ENCODE measurements around the gene COL9A2. TPM values are rescaled to one million over a fixed set of nuclear protein-coding genes. Genes with fewer than 3 reads are reported as not detected.
"Not testable (repeated sequence)": the region's sequence is repeated elsewhere in the genome, so short reads cannot be mapped to it uniquely, and the experiment has no call there.

COL9A2 gene
- total RNA-seq, 1 donor from 2014 or later: 0.27 TPM

DNA sequence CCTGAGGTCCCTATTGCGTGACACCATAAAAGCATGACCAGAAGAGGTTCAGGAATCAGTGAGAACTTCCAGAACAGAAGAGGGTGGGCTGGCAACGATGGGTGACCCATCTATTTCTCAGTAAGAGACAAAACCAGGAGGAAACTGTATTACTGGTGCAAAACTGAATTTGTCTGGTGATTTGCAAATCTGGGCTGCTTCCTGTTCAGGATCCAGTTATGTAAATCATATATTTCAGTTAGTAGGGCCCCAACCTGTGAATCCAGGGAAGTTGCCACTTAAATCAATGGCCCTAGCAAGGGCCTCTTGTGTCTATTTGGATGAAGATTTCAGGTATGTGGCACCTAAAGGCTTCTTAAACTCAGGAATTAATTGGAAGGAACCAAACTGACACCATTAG, 33.3 kb upstream of the COL9A2 start:
- Histone ChIP-seq H3K36me3 (no peaks in the 10 kb centered on the region), H3K27me3 (ENCODE audit: low read depth) (no peaks in the 10 kb centered on the region), H3K9me3 (replicated peaks) (no peaks in the 10 kb centered on the region), H3K4me1 (no peaks in the 10 kb centered on the region), H3K4me3 (no peak overlapping the region), H3K27ac (replicated peaks) (no peak overlapping the region)
- no peak for DNase-seq
- TF ChIP-seq, protein P1, sequence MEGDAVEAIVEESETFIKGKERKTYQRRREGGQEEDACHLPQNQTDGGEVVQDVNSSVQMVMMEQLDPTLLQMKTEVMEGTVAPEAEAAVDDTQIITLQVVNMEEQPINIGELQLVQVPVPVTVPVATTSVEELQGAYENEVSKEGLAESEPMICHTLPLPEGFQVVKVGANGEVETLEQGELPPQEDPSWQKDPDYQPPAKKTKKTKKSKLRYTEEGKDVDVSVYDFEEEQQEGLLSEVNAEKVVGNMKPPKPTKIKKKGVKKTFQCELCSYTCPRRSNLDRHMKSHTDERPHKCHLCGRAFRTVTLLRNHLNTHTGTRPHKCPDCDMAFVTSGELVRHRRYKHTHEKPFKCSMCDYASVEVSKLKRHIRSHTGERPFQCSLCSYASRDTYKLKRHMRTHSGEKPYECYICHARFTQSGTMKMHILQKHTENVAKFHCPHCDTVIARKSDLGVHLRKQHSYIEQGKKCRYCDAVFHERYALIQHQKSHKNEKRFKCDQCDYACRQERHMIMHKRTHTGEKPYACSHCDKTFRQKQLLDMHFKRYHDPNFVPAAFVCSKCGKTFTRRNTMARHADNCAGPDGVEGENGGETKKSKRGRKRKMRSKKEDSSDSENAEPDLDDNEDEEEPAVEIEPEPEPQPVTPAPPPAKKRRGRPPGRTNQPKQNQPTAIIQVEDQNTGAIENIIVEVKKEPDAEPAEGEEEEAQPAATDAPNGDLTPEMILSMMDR (IDR thresholded peaks at IDR 0.05; ENCODE audit: borderline replicate concordance): no peak
- intact Hi-C loops (cut with micrococcal nuclease): no loop called here

DNA sequence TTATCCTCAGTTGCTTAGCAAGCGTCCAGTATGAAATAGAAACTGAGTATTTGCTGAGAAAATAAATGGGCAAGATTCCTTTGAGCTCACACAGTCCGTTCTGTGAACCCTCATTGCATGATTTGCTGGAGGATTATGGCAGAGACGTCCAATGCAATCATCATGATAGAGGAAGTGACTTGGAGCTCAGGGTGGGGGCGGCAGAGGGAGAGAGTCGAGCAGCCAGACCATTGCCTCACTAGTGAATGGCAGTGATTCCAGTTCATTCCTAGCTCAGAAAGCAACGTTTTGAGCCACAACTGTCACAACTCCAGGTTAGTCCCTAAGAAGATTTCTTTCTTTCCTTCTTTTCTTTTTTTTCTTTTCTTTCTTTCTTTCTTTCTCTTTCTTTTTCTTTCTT, 27.5 kb upstream of the COL9A2 start:
- H3K27me3 ChIP-seq (ENCODE audit: low read depth): peaks cover 29% of the 10 kb centered on the region
- peak overlapping the region; percentile 23 for H3K4me3 ChIP-seq
- DNase-seq: peak; percentile 36
- H3K9me3 ChIP-seq (replicated peaks): peaks cover 4% of the 10 kb centered on the region
- intact Hi-C loops (cut with micrococcal nuclease): loop anchor here (5.0 to 10.0 kb wide), 2 partner anchors 60 to 202 kb away; no protein-coding TSS in a partner anchor
- TF ChIP-seq, protein P1 (IDR thresholded peaks at IDR 0.05; ENCODE audit: borderline replicate concordance): no peak
- no peaks in the 10 kb centered on the region for H3K4me1 ChIP-seq
- no peaks in the 10 kb centered on the region for H3K36me3 ChIP-seq
- no peak overlapping the region for H3K27ac ChIP-seq (replicated peaks)

DNA sequence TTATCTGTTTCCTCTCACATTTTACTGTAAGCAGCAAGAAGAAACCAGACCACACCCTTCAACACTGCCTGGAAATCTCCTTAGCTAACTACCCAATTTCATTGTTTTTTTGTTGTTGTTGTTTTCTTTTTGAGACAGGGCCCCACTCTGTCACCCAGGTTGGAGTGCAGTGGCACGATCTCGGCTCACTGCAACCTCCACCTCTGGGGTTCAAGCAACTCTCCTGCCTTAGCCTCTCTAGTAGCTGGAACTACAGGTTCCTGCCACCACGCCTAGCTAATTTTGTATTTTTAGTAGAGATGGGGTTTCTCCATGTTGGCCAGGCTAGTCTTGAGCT, 25.3 kb upstream of the COL9A2 start:
- not testable (repeated sequence) for H3K27ac ChIP-seq (replicated peaks); H3K9me3 ChIP-seq (replicated peaks); H3K4me3 ChIP-seq; H3K4me1 ChIP-seq; H3K36me3 ChIP-seq; DNase-seq
- intact Hi-C loops (cut with micrococcal nuclease): loop anchor here (5.0 to 10.0 kb wide), 2 partner anchors 62 to 200 kb away; no protein-coding TSS in a partner anchor
- peaks cover 45% of the 10 kb centered on the region for H3K27me3 ChIP-seq (ENCODE audit: low read depth)

DNA sequence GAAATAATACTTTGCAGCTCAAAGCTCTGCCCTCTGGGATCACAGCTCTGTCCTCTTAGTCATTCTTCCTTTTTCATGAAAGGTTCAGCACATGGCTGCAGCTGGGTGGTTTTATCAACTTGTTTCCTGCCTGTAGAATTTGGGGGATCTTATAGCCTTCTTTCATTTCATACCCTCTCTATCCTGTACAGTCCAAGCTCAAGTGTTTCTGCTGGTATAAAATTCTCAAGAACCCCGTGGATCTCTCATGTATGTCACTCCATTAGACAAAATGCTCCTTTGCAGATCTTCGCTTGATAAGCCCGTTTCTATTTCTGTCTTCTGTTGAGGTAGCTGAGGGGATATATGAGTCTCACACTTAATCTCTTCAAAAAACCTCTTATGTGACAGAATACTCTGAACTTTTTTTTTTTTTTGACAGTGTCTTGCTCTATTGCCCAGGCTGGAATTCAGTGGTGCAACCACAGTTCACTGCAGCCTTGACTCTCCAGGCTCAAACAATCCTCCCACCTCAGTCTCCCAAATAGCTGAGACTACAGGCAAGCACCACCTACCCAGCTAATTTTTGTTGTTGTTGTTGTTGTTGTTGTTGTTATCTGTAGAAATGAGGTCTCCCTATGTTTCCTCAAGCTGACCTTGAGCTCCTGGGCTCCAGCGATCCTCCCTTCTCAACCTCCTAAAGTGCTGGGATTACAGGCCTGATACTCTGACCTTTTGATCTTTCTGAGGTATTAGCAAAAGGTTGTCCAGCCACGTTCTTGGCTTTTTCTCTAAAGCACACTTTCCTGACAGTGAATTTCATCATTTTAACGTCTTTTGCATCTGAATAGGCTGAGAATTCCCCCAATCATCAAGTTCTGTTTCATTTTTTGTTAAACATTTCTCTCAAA, 24.6 kb upstream of the COL9A2 start:
- no peak for DNase-seq
- H3K9me3 ChIP-seq (replicated peaks): peaks cover 4% of the 10 kb centered on the region
- no peaks in the 10 kb centered on the region for H3K36me3 ChIP-seq
- H3K27ac ChIP-seq (replicated peaks): no peak overlapping the region
- intact Hi-C loops (cut with micrococcal nuclease): loop anchor here (5.0 to 10.0 kb wide), 2 partner anchors 63 to 199 kb away; no protein-coding TSS in a partner anchor
- H3K4me3 ChIP-seq: no peak overlapping the region
- peaks cover 51% of the 10 kb centered on the region for H3K27me3 ChIP-seq (ENCODE audit: low read depth)
- no peaks in the 10 kb centered on the region for H3K4me1 ChIP-seq
- TF ChIP-seq, protein P1 (IDR thresholded peaks at IDR 0.05; ENCODE audit: borderline replicate concordance): no peak

DNA sequence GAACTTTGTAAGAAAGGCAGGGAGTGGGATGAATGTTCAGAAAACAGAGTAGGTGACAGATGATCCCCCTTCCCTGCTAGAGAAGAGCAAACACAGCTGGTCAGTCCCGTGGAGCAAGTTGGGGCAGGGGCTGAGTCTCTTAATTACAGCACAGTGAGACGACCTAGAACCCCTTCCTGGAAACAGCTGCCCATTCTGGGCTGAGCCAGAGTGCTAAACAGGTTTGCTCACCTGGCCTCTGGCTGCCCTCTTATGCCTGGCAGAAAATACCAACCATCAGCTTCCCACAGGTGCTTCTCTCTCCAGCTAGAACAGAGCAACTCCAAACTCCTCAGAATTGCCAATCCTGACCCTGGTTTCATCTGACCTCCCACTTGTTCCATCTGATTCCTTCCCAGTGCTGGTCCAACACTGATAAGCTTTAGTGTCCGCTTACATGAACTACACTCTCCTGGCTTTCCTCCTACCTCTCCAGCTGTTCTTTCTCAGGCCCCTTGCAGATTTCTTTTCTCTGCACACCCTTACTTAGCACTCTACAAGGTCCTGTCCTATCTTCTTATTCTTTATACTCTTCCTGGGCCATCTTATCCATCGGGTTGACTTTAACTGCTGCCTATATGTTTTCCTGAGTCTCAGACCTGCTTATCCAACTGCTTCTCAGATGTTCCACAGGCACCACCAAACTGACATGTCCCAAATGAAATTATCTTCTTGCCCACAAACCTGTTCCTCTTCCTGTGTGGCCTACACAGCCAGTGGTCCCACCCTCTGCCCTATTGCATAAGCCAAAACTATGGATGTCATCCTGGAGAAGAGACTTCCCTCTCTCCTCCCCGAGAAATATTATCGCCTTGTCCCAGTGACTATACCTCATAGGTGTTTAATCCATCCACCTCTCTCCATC, 22.6 kb upstream of the COL9A2 start:
- Histone ChIP-seq H3K27me3 (ENCODE audit: low read depth) (peaks cover 72% of the 10 kb centered on the region), H3K27ac (replicated peaks) (no peak overlapping the region), H3K36me3 (no peaks in the 10 kb centered on the region), H3K4me3 (no peak overlapping the region), H3K9me3 (replicated peaks) (peaks cover 4% of the 10 kb centered on the region), H3K4me1 (no peaks in the 10 kb centered on the region)
- TF ChIP-seq, protein P1 (IDR thresholded peaks at IDR 0.05; ENCODE audit: borderline replicate concordance): no peak
- no peak for DNase-seq
- intact Hi-C loops (cut with micrococcal nuclease): loop anchor here (5.0 to 10.0 kb wide), 2 partner anchors 65 to 197 kb away; no protein-coding TSS in a partner anchor

Data from left ventricle myocardium inferior (tissue), 1 donor.